Osteoblast (primary cell): ENCODE measurements around the gene CD44. TPM values are rescaled to one million over a fixed set of nuclear protein-coding genes. Genes with fewer than 3 reads are reported as not detected.

ENCODE experiments used
- DNase-seq: peaks from one replicate; pipeline ENCODE4 v3.0.0; 2011; ENCODE audit warnings: low spot score, mixed read lengths; ENCODE audit not compliant: insufficient read length; ENCODE audit errors: missing footprints
- H2AFZ ChIP-seq: 2 replicates; pipeline ENCODE4 v1.6.0; 2011; ENCODE audit warnings: mild to moderate bottlenecking, low read length
- H3K27ac ChIP-seq: 2 replicates; pipeline ENCODE4 v1.5.1; 2011; ENCODE audit warnings: mild to moderate bottlenecking, low read depth, low read length, moderate library complexity
- H3K27me3 ChIP-seq: 2 replicates; pipeline ENCODE4 v1.6.0; 2012; ENCODE audit warnings: mild to moderate bottlenecking, control low read depth, inconsistent platforms, low read length, moderate library complexity; ENCODE audit not compliant: insufficient read depth
- H3K36me3 ChIP-seq: 2 replicates; pipeline ENCODE4 v1.5.1; 2011; ENCODE audit warnings: mild to moderate bottlenecking, low read length, control low read depth, moderate library complexity; ENCODE audit not compliant: insufficient read depth
- H3K4me1 ChIP-seq: 2 replicates; pipeline ENCODE4 v1.5.1; 2011; ENCODE audit warnings: mild to moderate bottlenecking, low read length, control low read depth, moderate library complexity; ENCODE audit not compliant: insufficient read depth
- H3K4me2 ChIP-seq: 2 replicates; pipeline ENCODE4 v1.6.0; 2011; ENCODE audit warnings: mild to moderate bottlenecking, low read length; ENCODE audit not compliant: insufficient read depth
- H3K4me3 ChIP-seq: fragments of 200-600 bp; sonication (generic); 3 replicates; pipeline ENCODE4 v1.5.1; 2012; ENCODE audit warnings: mild to moderate bottlenecking, low read length, inconsistent platforms; ENCODE audit not compliant: insufficient read depth
- H3K79me2 ChIP-seq: 2 replicates; pipeline ENCODE4 v1.6.0; 2012; ENCODE audit warnings: mild to moderate bottlenecking, low read length, control low read depth, inconsistent platforms; ENCODE audit not compliant: insufficient read depth
- H3K9me3 ChIP-seq: 2 replicates; pipeline ENCODE4 v1.5.1; 2011; ENCODE audit warnings: low read depth, low read length, control low read depth
- H4K20me1 ChIP-seq: 2 replicates; pipeline ENCODE4 v1.6.0; 2012; ENCODE audit warnings: mild to moderate bottlenecking, low read length, control low read depth; ENCODE audit not compliant: insufficient read depth
- total RNA-seq: library from RNA; depleted of rRNA; stranded (reverse); fragments of >200 nt; gene quantifications from 2 replicates; pipeline ENCODE4 v1.2.3, GENCODE V29; 2012
- TF ChIP-seq, protein P1 (sequence below): IDR thresholded peaks from 2 replicates; pipeline ENCODE4 v1.5.1; 2011; ENCODE audit warnings: mild to moderate bottlenecking, low read depth, low read length, moderate library complexity; ENCODE audit errors: extremely low read depth

CD44 gene
- total RNA-seq, 1 donor, result 238 TPM

DNA sequence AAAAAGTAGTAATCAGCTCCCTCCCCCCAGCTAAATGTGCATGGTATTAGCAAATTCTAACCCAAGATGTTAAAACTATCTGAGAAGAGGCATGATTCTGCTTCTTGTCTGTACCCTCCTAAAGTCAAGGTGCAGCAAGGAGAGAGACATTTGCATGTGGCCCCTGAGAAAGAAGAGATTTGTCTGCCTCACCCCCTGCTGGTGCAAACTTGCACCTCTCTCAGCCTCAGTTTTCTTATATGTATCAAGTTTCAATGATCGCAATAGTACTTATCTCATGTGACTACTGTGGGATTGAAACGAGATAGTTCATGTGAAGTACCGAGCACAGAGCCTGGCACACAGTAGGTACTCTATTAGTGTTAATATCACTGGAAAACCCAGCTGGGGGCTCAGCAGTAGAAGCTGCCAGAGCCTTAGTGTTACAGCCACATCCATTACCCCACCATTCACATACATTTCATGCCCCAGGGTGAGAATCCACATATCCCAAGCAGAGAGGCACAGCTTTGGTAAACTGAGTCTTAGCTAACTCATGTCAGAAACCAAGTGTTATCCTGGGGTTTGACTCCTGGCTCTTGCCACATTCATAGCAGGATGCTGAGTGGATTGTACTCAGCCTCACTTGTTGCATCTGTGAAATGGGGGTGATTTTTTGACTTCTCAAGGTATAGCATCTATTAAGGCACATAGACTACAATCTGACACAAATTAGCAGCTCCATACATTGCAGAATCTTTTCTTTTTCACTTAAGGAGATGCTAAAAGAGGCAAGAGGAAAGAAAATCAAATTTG lies 24.9 kb downstream of the CD44 start:
- H3K79me2 ChIP-seq, result peaks cover 94% of the 10 kb centered on the region
- peaks cover 95% of the 10 kb centered on the region for H3K4me1 ChIP-seq
- DNase-seq, result no peak
- peaks cover 33% of the 10 kb centered on the region for H3K36me3 ChIP-seq
- H4K20me1 ChIP-seq, result peaks cover 16% of the 10 kb centered on the region
- H2AFZ ChIP-seq, result no peak overlapping the region
- TF ChIP-seq, protein P1, sequence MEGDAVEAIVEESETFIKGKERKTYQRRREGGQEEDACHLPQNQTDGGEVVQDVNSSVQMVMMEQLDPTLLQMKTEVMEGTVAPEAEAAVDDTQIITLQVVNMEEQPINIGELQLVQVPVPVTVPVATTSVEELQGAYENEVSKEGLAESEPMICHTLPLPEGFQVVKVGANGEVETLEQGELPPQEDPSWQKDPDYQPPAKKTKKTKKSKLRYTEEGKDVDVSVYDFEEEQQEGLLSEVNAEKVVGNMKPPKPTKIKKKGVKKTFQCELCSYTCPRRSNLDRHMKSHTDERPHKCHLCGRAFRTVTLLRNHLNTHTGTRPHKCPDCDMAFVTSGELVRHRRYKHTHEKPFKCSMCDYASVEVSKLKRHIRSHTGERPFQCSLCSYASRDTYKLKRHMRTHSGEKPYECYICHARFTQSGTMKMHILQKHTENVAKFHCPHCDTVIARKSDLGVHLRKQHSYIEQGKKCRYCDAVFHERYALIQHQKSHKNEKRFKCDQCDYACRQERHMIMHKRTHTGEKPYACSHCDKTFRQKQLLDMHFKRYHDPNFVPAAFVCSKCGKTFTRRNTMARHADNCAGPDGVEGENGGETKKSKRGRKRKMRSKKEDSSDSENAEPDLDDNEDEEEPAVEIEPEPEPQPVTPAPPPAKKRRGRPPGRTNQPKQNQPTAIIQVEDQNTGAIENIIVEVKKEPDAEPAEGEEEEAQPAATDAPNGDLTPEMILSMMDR, result no peak
- no peaks in the 10 kb centered on the region for H3K27me3 ChIP-seq
- H3K9me3 ChIP-seq, result no peaks in the 10 kb centered on the region
- peak overlapping the region; percentile 99 for H3K27ac ChIP-seq
- H3K4me2 ChIP-seq, result no peak overlapping the region
- H3K4me3 ChIP-seq, result no peak overlapping the region

DNA sequence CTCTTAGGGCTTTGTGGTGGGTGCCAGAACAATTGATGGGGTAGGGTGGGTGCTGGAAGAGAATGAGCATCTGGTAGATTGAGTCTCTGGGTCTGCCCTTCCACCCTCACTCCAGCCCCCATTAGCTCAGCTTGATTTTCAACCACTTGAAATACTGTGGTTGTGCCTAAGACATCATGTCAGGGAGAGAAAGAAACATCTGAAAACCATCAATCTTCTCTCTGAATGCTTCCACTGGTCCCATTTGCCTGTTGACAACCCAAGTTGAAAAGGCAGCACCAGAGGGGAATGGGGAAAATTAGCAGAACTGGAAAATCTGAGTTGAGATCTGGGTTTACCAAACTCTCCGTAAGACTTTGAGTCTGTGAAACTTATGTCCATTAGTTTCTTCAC lies 26.1 kb downstream of the CD44 start:
- no peaks in the 10 kb centered on the region for H3K9me3 ChIP-seq
- peak overlapping the region; percentile 83 for H3K4me2 ChIP-seq
- H3K4me3 ChIP-seq, result no peak overlapping the region
- DNase-seq, result no peak
- TF ChIP-seq, protein P1, result no peak
- H3K27ac ChIP-seq, result peak overlapping the region; percentile 99
- H3K36me3 ChIP-seq, result peaks cover 29% of the 10 kb centered on the region
- no peaks in the 10 kb centered on the region for H3K27me3 ChIP-seq
- H2AFZ ChIP-seq, result no peak overlapping the region
- H3K4me1 ChIP-seq, result peaks cover 97% of the 10 kb centered on the region
- peaks cover 20% of the 10 kb centered on the region for H4K20me1 ChIP-seq
- H3K79me2 ChIP-seq, result peaks cover 94% of the 10 kb centered on the region

DNA sequence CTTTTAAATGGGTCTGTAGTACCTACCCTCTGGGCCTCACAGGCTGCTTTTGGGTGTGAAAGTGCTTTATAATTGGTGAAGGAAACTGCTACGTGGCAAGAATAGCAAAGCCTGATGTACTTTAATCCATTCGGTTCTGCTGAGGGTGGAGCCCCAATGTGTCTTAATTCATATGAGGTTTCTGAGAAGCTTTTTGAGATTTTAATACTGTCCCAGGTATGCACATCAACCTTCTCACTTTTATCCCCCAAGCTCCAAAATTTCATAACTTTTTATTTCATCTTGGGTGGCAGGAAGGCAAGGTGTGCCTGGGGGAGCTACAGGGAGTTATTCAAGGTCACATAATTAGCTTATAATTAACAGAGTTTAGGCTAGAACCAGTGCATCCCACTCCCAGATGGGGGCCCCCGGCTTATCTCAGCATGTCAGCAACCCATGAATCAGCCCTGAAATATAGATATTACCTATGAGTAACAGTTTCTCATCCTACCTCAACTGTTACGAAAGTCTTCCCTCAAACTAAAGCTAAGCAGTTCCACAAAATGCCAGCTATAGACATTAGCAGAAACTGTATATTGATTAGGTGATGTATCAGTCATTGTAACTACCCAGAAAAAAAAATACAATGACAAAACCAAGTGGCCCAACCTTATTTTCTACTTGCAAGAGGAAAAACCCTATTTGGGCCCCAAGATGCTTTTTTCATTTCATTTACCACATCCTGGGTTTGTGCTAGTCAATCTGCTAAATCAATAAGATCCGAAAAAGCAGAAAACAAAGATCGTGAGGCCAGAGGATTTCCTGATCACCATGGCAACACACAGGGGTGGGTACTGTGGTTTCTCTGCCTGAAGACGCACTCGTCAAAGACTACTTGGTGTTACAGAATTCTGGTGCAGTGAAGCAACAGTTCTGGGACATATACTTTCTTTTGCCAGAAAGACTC lies 26.7 kb downstream of the CD44 start:
- peak; percentile 74 for DNase-seq
- peaks cover 20% of the 10 kb centered on the region for H4K20me1 ChIP-seq
- H3K9me3 ChIP-seq, result no peaks in the 10 kb centered on the region
- no peak overlapping the region for H2AFZ ChIP-seq
- no peaks in the 10 kb centered on the region for H3K27me3 ChIP-seq
- H3K36me3 ChIP-seq, result peaks cover 29% of the 10 kb centered on the region
- H3K4me1 ChIP-seq, result peaks cover 97% of the 10 kb centered on the region
- TF ChIP-seq, protein P1, result no peak
- peak overlapping the region; percentile 83 for H3K4me2 ChIP-seq
- H3K79me2 ChIP-seq, result peaks cover 94% of the 10 kb centered on the region
- H3K4me3 ChIP-seq, result peak overlapping the region; percentile 39
- H3K27ac ChIP-seq, result peak overlapping the region; percentile 99
